GM23338 (cell line): Measurements from ENCODE around the gene ACTG2.

Experiments used
- CTCF ChIP-seq, 2 experiments: fragments of 200-600 bp in 1 of 2; sonication (generic) in 1 of 2; conservative IDR thresholded peaks; 2 replicates each; pipeline versions ENCODE4 v1.5.1 to v1.6.1; 2016 to 2017; ENCODE audit warnings: antibody characterized with exemption in 2 of 2, low read depth in 2 of 2, mild to moderate bottlenecking in 2 of 2, moderate library complexity in 1 of 2
- ETS1 ChIP-seq: IDR thresholded peaks from 2 replicates; pipeline ENCODE4 v1.6.1; 2016; ENCODE audit warnings: antibody characterized with exemption
- EZH2 ChIP-seq: fragments of 200-600 bp; sonication (generic); IDR thresholded peaks from one replicate; pipeline ENCODE4 v1.8.0; 2017; ENCODE audit warnings: antibody characterized with exemption, mild to moderate bottlenecking, low read depth; ENCODE audit not compliant: unreplicated experiment
- EZH2phosphoT487 ChIP-seq: fragments of 200-600 bp; sonication (generic); IDR thresholded peaks from one replicate; pipeline ENCODE4 v1.8.1; 2018; ENCODE audit warnings: antibody characterized with exemption; ENCODE audit not compliant: unreplicated experiment
- POLR2AphosphoS5 ChIP-seq: IDR thresholded peaks from 2 replicates; pipeline ENCODE4 v1.6.1; 2016; ENCODE audit warnings: antibody characterized with exemption, low read depth
- REST ChIP-seq: IDR thresholded peaks from one replicate; pipeline ENCODE4 v1.6.1; 2018; ENCODE audit warnings: antibody characterized with exemption; ENCODE audit not compliant: unreplicated experiment
- ZNF114 ChIP-seq: fragments of 250-450 bp; sonication (Bioruptor Pico); IDR thresholded peaks from 2 replicates; pipeline ENCODE4 v1.5.0; 2020; ENCODE audit warnings: mild to moderate bottlenecking, moderate library complexity

GRCh38 chr2:73894475-73894850 lies 1.7 kb downstream of the ACTG2 start:
- no peak for TF ChIP-seq CTCF (conservative IDR thresholded peaks at IDR 0.05; ENCODE audit: low read depth in 2 of 2)
- no peak for TF ChIP-seq ETS1
- TF ChIP-seq EZH2, result no peak
- TF ChIP-seq EZH2phosphoT487, result no peak
- no peak for TF ChIP-seq REST
- no peak for TF ChIP-seq ZNF114 (CRISPR knock-in tag)
- no peak for TF ChIP-seq POLR2AphosphoS5
